ENCODE data around the gene DLGAP4. TPM values are rescaled to one million over a fixed set of nuclear protein-coding genes. Genes with fewer than 3 reads are reported as not detected.

DLGAP4 gene
- total RNA-seq, 1 experiment from 2014 or later, result 40.3 TPM

- ChIA-PET POLR2A (interaction anchor here (0.6 to 1.7 kb wide), 2 partner anchors 63 to 294 kb away, joined by 3 to 4 read pairs; partner anchors contain the start of gene RAB5IF), RAD21 (ENCODE audit: low non-redundant PET in 1 of 2, low total read pairs in 2 of 2, uncharacterized antibody in 2 of 2, unreplicated experiment in 2 of 2) (interaction anchor here in 1 of 2 experiments (0.6 kb wide), 1 partner anchor 54 kb away, joined by 4 read pairs; no protein-coding TSS in a partner anchor), CTCF (interaction anchor here (1.0 to 1.5 kb wide), 4 partner anchors 11 to 64 kb away, joined by 3 to 5 read pairs (median 3); partner anchors contain the start of gene RAB5IF)
- Histone ChIP-seq H3K4me2 (ENCODE audit: low read length) (peak overlapping the region; percentile 97), H3K4me1 (ENCODE audit: control insufficient read depth in 1 of 2, insufficient read depth in 2 of 2, low read length in 2 of 2) (peaks cover 2 to 24% of the 10 kb centered on the region in 2 experiments; a peak in 3 of 4 replicates), H3K9ac (ENCODE audit: low read length) (peak overlapping the region; percentile 79), H3K36me3 (ENCODE audit: control insufficient read depth in 1 of 2, insufficient read depth in 2 of 2, low read length in 2 of 2) (peaks cover 0 to 2% of the 10 kb centered on the region in 2 experiments; a peak in 1 of 4 replicates), H3K27ac (ENCODE audit: low read depth, low read length) (peak overlapping the region; percentile 87), H3K27me3 (ENCODE audit: insufficient read depth, low read length) (no peaks in the 10 kb centered on the region), H4K20me1 (ENCODE audit: insufficient read depth) (no peaks in the 10 kb centered on the region), H3K9me2 (ENCODE audit: insufficient read depth) (no peaks in the 10 kb centered on the region), H2AFZ (ENCODE audit: low read depth, low read length, poor library complexity, severe bottlenecking) (no peak overlapping the region), H3K79me2 (ENCODE audit: insufficient read depth, low read length) (peaks cover 7% of the 10 kb centered on the region; the same call in 1 of the 2 replicates), H3K9me3 (ENCODE audit: control insufficient read depth in 1 of 2, insufficient read depth in 1 of 2, low read depth in 1 of 2, low read length in 2 of 2) (no peaks in the 10 kb centered on the region), H3K4me3 (replicated peaks in 1 of 2; ENCODE audit: low read depth in 1 of 2, low read length in 2 of 2) (peak overlapping the region; percentile 78 to 92)
- DNase-seq (ENCODE audit: low read depth, low spot score) (peak; percentile 33), ATAC-seq (peak; percentile 84)
- BruUV-seq (replicated peaks), result TSS peak; percentile 39
- TF ChIP-seq POLR2AphosphoS5 (IDR thresholded peaks at IDR 0.05; ENCODE audit: low read depth, low read length) (no peak; the same call in 1 of the 2 replicates), FOSL1 (IDR thresholded peaks at IDR 0.05; ENCODE audit: low read depth) (no peak), TCF7L2 (IDR thresholded peaks at IDR 0.05; ENCODE audit: borderline replicate concordance, extremely low read depth, insufficient read depth, insufficient read length) (no peak), ZFX (IDR thresholded peaks at IDR 0.05) (peak; percentile 38; the same call in 1 of the 2 replicates), MAX (IDR thresholded peaks at IDR 0.05) (no peak), CEBPB (IDR thresholded peaks at IDR 0.05; ENCODE audit: low read depth) (no peak), SRF (IDR thresholded peaks at IDR 0.05; ENCODE audit: low read depth) (no peak), JUND (IDR thresholded peaks at IDR 0.05) (no peak), YY1 (IDR thresholded peaks at IDR 0.05; ENCODE audit: extremely low read depth, insufficient replicate concordance, low read depth, low read length) (no peak), RAD21 (IDR thresholded peaks at IDR 0.05; ENCODE audit: low read depth) (peak; percentile 51), EZH2phosphoT487 (IDR thresholded peaks at IDR 0.05; ENCODE audit: borderline replicate concordance) (no peak)
- TF ChIP-seq, protein P1, sequence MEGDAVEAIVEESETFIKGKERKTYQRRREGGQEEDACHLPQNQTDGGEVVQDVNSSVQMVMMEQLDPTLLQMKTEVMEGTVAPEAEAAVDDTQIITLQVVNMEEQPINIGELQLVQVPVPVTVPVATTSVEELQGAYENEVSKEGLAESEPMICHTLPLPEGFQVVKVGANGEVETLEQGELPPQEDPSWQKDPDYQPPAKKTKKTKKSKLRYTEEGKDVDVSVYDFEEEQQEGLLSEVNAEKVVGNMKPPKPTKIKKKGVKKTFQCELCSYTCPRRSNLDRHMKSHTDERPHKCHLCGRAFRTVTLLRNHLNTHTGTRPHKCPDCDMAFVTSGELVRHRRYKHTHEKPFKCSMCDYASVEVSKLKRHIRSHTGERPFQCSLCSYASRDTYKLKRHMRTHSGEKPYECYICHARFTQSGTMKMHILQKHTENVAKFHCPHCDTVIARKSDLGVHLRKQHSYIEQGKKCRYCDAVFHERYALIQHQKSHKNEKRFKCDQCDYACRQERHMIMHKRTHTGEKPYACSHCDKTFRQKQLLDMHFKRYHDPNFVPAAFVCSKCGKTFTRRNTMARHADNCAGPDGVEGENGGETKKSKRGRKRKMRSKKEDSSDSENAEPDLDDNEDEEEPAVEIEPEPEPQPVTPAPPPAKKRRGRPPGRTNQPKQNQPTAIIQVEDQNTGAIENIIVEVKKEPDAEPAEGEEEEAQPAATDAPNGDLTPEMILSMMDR (IDR thresholded peaks at IDR 0.05 in 2 of 3, conservative IDR thresholded peaks at IDR 0.05 in 1 of 3; ENCODE audit: borderline replicate concordance in 1 of 3, insufficient read depth in 1 of 3, low read depth in 2 of 3, low read length in 2 of 3), result peak; percentile 79 to 90 (median 83)
- intact Hi-C loops (cut with micrococcal nuclease), result no loop called here
Observed at GRCh38 chr20:36541768-36542488, 235.8 kb downstream of the DLGAP4 start.
